H9 (cell line): Measurements from ENCODE around the gene SLC25A17. TPM values are rescaled to one million over a fixed set of nuclear protein-coding genes. Genes with fewer than 3 reads are reported as not detected.

Source experiments
- DNase-seq: peaks from one replicate; pipeline ENCODE4 v3.0.0-alpha.2; 2017
- H2AFZ ChIP-seq: one replicate; pipeline ENCODE4 v1.6.1; 2013; ENCODE audit warnings: mild to moderate bottlenecking, low read length, control low read depth, moderate library complexity
- H2AK5ac ChIP-seq: 2 replicates; pipeline ENCODE4 v1.6.1; 2013; ENCODE audit warnings: low read length, control low read depth, mixed read lengths; ENCODE audit not compliant: insufficient read length
- H2BK120ac ChIP-seq: one replicate; pipeline ENCODE4 v1.6.1; 2013; ENCODE audit warnings: low read depth, mild to moderate bottlenecking, low read length, control low read depth, inconsistent platforms; ENCODE audit not compliant: poor library complexity, severe bottlenecking
- H2BK12ac ChIP-seq: 2 replicates; pipeline ENCODE4 v1.6.1; 2013; ENCODE audit warnings: low read length, control low read depth, mixed read lengths, low read depth; ENCODE audit not compliant: insufficient read length
- H2BK15ac ChIP-seq: 2 replicates; pipeline ENCODE4 v1.6.1; 2013; ENCODE audit warnings: low read depth, low read length, control low read depth
- H2BK20ac ChIP-seq: one replicate; pipeline ENCODE4 v1.6.1; 2013; ENCODE audit warnings: low read depth, mild to moderate bottlenecking, low read length, control low read depth, inconsistent platforms; ENCODE audit not compliant: poor library complexity, severe bottlenecking
- H2BK5ac ChIP-seq: 2 replicates; pipeline ENCODE4 v1.6.1; 2013; ENCODE audit warnings: low read length, control low read depth, mixed read lengths; ENCODE audit not compliant: insufficient read length
- H3K14ac ChIP-seq: 2 replicates; pipeline ENCODE4 v1.6.1; 2013; ENCODE audit warnings: low read length, control low read depth; ENCODE audit not compliant: insufficient read depth
- H3K18ac ChIP-seq: 2 replicates; pipeline ENCODE4 v1.6.1; 2013; ENCODE audit warnings: low read depth, mild to moderate bottlenecking, mixed read lengths, low read length, control low read depth; ENCODE audit not compliant: insufficient read length
- H3K23ac ChIP-seq: 2 replicates; pipeline ENCODE4 v1.6.1; 2013; ENCODE audit warnings: low read length, control low read depth, mixed read lengths, low read depth; ENCODE audit not compliant: insufficient read length
- H3K23me2 ChIP-seq: 2 replicates; pipeline ENCODE4 v1.6.1; 2013; ENCODE audit warnings: low read depth, mild to moderate bottlenecking, mixed read lengths, low read length, control low read depth; ENCODE audit not compliant: insufficient read length, poor library complexity, severe bottlenecking
- H3K27ac ChIP-seq: 2 replicates; pipeline ENCODE4 v1.5.1; 2013; ENCODE audit warnings: low read length, control low read depth, mixed read lengths, low read depth; ENCODE audit not compliant: insufficient read length
- H3K27me3 ChIP-seq: 2 replicates; pipeline ENCODE4 v1.6.1; 2013; ENCODE audit warnings: low read length, control low read depth, inconsistent platforms; ENCODE audit not compliant: insufficient read depth
- H3K4ac ChIP-seq: 2 replicates; pipeline ENCODE4 v1.6.1; 2013; ENCODE audit warnings: low read depth, mild to moderate bottlenecking, control low read depth, inconsistent platforms, low read length, moderate library complexity
- H3K4me1 ChIP-seq: 2 replicates; pipeline ENCODE4 v1.6.1; 2013; ENCODE audit warnings: low read length, control low read depth, inconsistent platforms; ENCODE audit not compliant: insufficient read depth
- H3K4me2 ChIP-seq: 2 replicates; pipeline ENCODE4 v1.6.1; 2013; ENCODE audit warnings: low read length, control low read depth, mixed read lengths; ENCODE audit not compliant: insufficient read length, insufficient read depth
- H3K56ac ChIP-seq: 2 replicates; pipeline ENCODE4 v1.6.1; 2013; ENCODE audit warnings: low read depth, mild to moderate bottlenecking, mixed read lengths, low read length, control low read depth; ENCODE audit not compliant: insufficient read length
- H3K79me1 ChIP-seq: 2 replicates; pipeline ENCODE4 v1.6.1; 2013; ENCODE audit warnings: low read depth, mild to moderate bottlenecking, moderate library complexity, low read length, control low read depth, inconsistent platforms; ENCODE audit not compliant: insufficient read depth, poor library complexity, severe bottlenecking
- H3K79me2 ChIP-seq: 2 replicates; pipeline ENCODE4 v1.6.1; 2013; ENCODE audit warnings: low read length, control low read depth, inconsistent platforms; ENCODE audit not compliant: insufficient read depth
- H3K9ac ChIP-seq: 2 replicates; pipeline ENCODE4 v1.6.1; 2013; ENCODE audit warnings: low read length, control low read depth, mixed read lengths; ENCODE audit not compliant: insufficient read length; ENCODE audit errors: extremely low read depth
- H3K9me3 ChIP-seq: one replicate; pipeline ENCODE4 v1.6.1; 2013; ENCODE audit warnings: low read depth, low read length, inconsistent platforms; ENCODE audit not compliant: control insufficient read depth
- H3T11ph ChIP-seq: one replicate; pipeline ENCODE4 v1.6.1; 2013; ENCODE audit warnings: mild to moderate bottlenecking, low read length, control low read depth, inconsistent platforms
- H4K20me1 ChIP-seq: one replicate; pipeline ENCODE4 v1.6.1; 2013; ENCODE audit not compliant: control insufficient read depth, insufficient read length, insufficient read depth
- H4K5ac ChIP-seq: 2 replicates; pipeline ENCODE4 v1.6.1; 2013; ENCODE audit warnings: low read depth, mild to moderate bottlenecking, mixed read lengths, low read length, control low read depth; ENCODE audit not compliant: insufficient read length
- H4K8ac ChIP-seq: replicated peaks from 2 replicates; pipeline ENCODE4 v1.6.1; 2013; ENCODE audit warnings: low read length, control low read depth, mixed read lengths, low read depth; ENCODE audit not compliant: insufficient read length
- H4K91ac ChIP-seq: 2 replicates; pipeline ENCODE4 v1.6.1; 2013; ENCODE audit warnings: low read depth, mild to moderate bottlenecking, moderate library complexity, mixed read lengths, low read length, control low read depth; ENCODE audit not compliant: insufficient read length
- H3K27ac Mint-ChIP-seq, 3 experiments: 2 replicates in 2 of 3; 3 replicates in 1 of 3; pipeline ENCODE4 v1.8.0; 2020 to 2021; ENCODE audit warnings: mixed read lengths in 3 of 3, mild to moderate bottlenecking in 1 of 3, moderate library complexity in 1 of 3
- H3K27me3 Mint-ChIP-seq: 2 replicates; pipeline ENCODE4 v1.8.0; 2021; ENCODE audit warnings: low read depth, mild to moderate bottlenecking, moderate library complexity, mixed read lengths
- H3K36me3 Mint-ChIP-seq, 3 experiments: 2 replicates in 2 of 3; 3 replicates in 1 of 3; pipeline ENCODE4 v1.8.0; 2020 to 2021; ENCODE audit warnings: low read depth in 3 of 3, mixed read lengths in 3 of 3; ENCODE audit not compliant: insufficient read depth in 1 of 3
- H3K4me1 Mint-ChIP-seq, 2 experiments: 2 replicates each; pipeline ENCODE4 v1.8.0; 2020; ENCODE audit warnings: mixed read lengths in 2 of 2
- H3K4me3 Mint-ChIP-seq, 2 experiments: 2 replicates in 1 of 2; 3 replicates in 1 of 2; pipeline ENCODE4 v1.8.0; 2020 to 2021; ENCODE audit warnings: mild to moderate bottlenecking in 2 of 2, mixed read lengths in 2 of 2, moderate library complexity in 1 of 2
- H3K9me3 Mint-ChIP-seq, 2 experiments: 2 replicates in 1 of 2; 3 replicates in 1 of 2; pipeline ENCODE4 v1.8.0; 2020; ENCODE audit warnings: mild to moderate bottlenecking in 2 of 2, mixed read lengths in 2 of 2, moderate library complexity in 1 of 2
- CTCF ChIP-seq: fragments of 200-600 bp; sonication (generic); conservative IDR thresholded peaks from 3 replicates; pipeline ENCODE4 v1.8.0; 2021; ENCODE audit warnings: antibody characterized with exemption, mild to moderate bottlenecking
- WGBS: extraction: QIAGEN DNeasy Blood & Tissue Kit; methylation state at CpG from one replicate; pipeline ENCODE4 v1.1.7; 2013; ENCODE audit warnings: missing lambda C conversion rate, low lambda C conversion rate, mixed read lengths; ENCODE audit not compliant: insufficient read length; ENCODE audit errors: extremely low coverage; 5-methylcytosine and 5-hydroxymethylcytosine counted together
- total RNA-seq: library from RNA; stranded (reverse); gene quantifications from 2 replicates; pipeline ENCODE4 v1.2.1, GENCODE V29; 2021

The SLC25A17 gene
- total RNA-seq, 1 experiment from 2014 or later, result 26.5 TPM

GRCh38 chr22:40855979-40856512 lies 36.9 kb upstream of the SLC25A17 start:
- peaks cover 56% of the 10 kb centered on the region; the same call in 1 of the 2 replicates for H3K79me2 ChIP-seq
- H3K18ac ChIP-seq, result peak overlapping the region; percentile 71
- H3K23ac ChIP-seq, result no peak overlapping the region
- no peak for TF ChIP-seq CTCF
- WGBS, result no CpG with 5 or more reads among the region's 29 CpGs
- no peak overlapping the region for H2AK5ac ChIP-seq
- no peak overlapping the region for H2BK15ac ChIP-seq
- peak overlapping the region; percentile 99 for H3K4me3 Mint-ChIP-seq
- H3K27ac Mint-ChIP-seq, result peak overlapping the region; percentile 100
- H2BK12ac ChIP-seq, result no peak overlapping the region
- no peak overlapping the region for H2BK120ac ChIP-seq
- peak overlapping the region; percentile 98 for H4K8ac ChIP-seq
- no peaks in the 10 kb centered on the region for H3K9me3 Mint-ChIP-seq
- H3K27me3 Mint-ChIP-seq, result no peaks in the 10 kb centered on the region
- H3K36me3 Mint-ChIP-seq, result peaks cover 5 to 23% (median 22%) of the 10 kb centered on the region in 3 experiments
- H2AFZ ChIP-seq, result no peak overlapping the region
- peaks cover 2% of the 10 kb centered on the region; the same call in 1 of the 2 replicates for H3K4me1 ChIP-seq
- peak overlapping the region; percentile 76 for H3K14ac ChIP-seq
- no peak overlapping the region for H2BK20ac ChIP-seq
- H3K27ac ChIP-seq, result peak overlapping the region; percentile 97
- no peaks in the 10 kb centered on the region for H3K9me3 ChIP-seq
- H4K5ac ChIP-seq, result no peak overlapping the region
- peaks cover 6% of the 10 kb centered on the region for H3K79me1 ChIP-seq
- no peak overlapping the region for H3K4ac ChIP-seq
- H3K9ac ChIP-seq, result peak overlapping the region; percentile 92
- H2BK5ac ChIP-seq, result no peak overlapping the region
- H3T11ph ChIP-seq, result no peak overlapping the region
- H3K4me1 Mint-ChIP-seq, result peaks cover 30% of the 10 kb centered on the region in 2 experiments
- H3K56ac ChIP-seq, result peak overlapping the region; percentile 94
- no peaks in the 10 kb centered on the region for H4K20me1 ChIP-seq
- H3K27me3 ChIP-seq, result no peaks in the 10 kb centered on the region
- H3K23me2 ChIP-seq, result peaks cover 5% of the 10 kb centered on the region
- peak overlapping the region; percentile 84 for H3K4me2 ChIP-seq
- DNase-seq, result peak; percentile 46
- H4K91ac ChIP-seq, result peak overlapping the region; percentile 83
